A673 (cell line): ENCODE results near the gene IKBKE. TPM values are rescaled to one million over a fixed set of nuclear protein-coding genes. Genes with fewer than 3 reads are reported as not detected.

Source experiments
- BruUV-seq: library from RNA; stranded (reverse); fragments of 400-500 nt; replicated peaks from 2 replicates; lab custom pipeline; 2021; lab: Mats Ljungman, UMichigan
- CTCF ChIA-PET: fragments of 300-600 bp; sonication (Branson Sonifier 250); formaldehyde crosslinking; loops from one replicate; lab custom pipeline; 2022; ENCODE audit warnings: antibody characterized with exemption; lab: Charles Lee
- POLR2A ChIA-PET: fragments of 300-600 bp; sonication (Branson Sonifier 250); formaldehyde crosslinking; loops from one replicate; lab custom pipeline; 2022; ENCODE audit warnings: antibody characterized with exemption; ENCODE audit not compliant: low non-redundant PET; lab: Charles Lee
- DNase-seq: peaks from one replicate; pipeline ENCODE4 v3.0.0-alpha.2; 2015; ENCODE audit warnings: low spot score
- H3K27ac ChIP-seq: fragments of 200-600 bp; sonication (generic); 2 replicates; pipeline ENCODE4 v1.5.1; 2016; ENCODE audit warnings: mixed run types, low read depth, mild to moderate bottlenecking, mixed read lengths, antibody characterized with exemption, low read length; ENCODE audit not compliant: poor library complexity, severe bottlenecking
- H3K27me3 ChIP-seq: fragments of 200-600 bp; sonication (generic); replicated peaks from 2 replicates; pipeline ENCODE4 v1.6.1; 2017; ENCODE audit warnings: mixed run types, low read depth, mild to moderate bottlenecking, mixed read lengths, antibody characterized with exemption, low read length; ENCODE audit not compliant: insufficient read depth, poor library complexity
- H3K36me3 ChIP-seq: fragments of 200-600 bp; sonication (generic); 2 replicates; pipeline ENCODE4 v1.6.1; 2016; ENCODE audit warnings: mixed run types, mild to moderate bottlenecking, mixed read lengths, antibody characterized with exemption, low read length; ENCODE audit not compliant: insufficient read depth, poor library complexity, severe bottlenecking
- H3K4me1 ChIP-seq: fragments of 200-600 bp; sonication (generic); 2 replicates; pipeline ENCODE4 v1.6.1; 2017; ENCODE audit warnings: mixed run types, mild to moderate bottlenecking, mixed read lengths, antibody characterized with exemption, low read length; ENCODE audit not compliant: insufficient read depth, poor library complexity, severe bottlenecking
- H3K4me3 ChIP-seq: fragments of 200-600 bp; sonication (generic); 2 replicates; pipeline ENCODE4 v1.5.1; 2016; ENCODE audit warnings: low read depth, mixed run types, mild to moderate bottlenecking, mixed read lengths, low read length; ENCODE audit not compliant: poor library complexity, severe bottlenecking
- H3K9me3 ChIP-seq: fragments of 200-600 bp; sonication (generic); 2 replicates; pipeline ENCODE4 v1.6.1; 2016; ENCODE audit warnings: mixed run types, low read depth, mild to moderate bottlenecking, mixed read lengths, antibody characterized with exemption, low read length; ENCODE audit not compliant: poor library complexity, severe bottlenecking
- EZH2 ChIP-seq: fragments of 200-600 bp; sonication (generic); IDR thresholded peaks from 2 replicates; pipeline ENCODE4 v1.6.1; 2017; ENCODE audit warnings: borderline replicate concordance, low read depth, mild to moderate bottlenecking, mixed read lengths, antibody characterized with exemption, low read length; ENCODE audit not compliant: poor library complexity, severe bottlenecking
- intact Hi-C: fragments of 100-400 bp; cut with micrococcal nuclease; formaldehyde crosslinking; loops from one replicate; pipeline ENCODE4 v1.10.0; 2022; ENCODE audit not compliant: unreplicated experiment
- total RNA-seq: library from RNA; stranded (reverse); gene quantifications from 2 replicates; pipeline ENCODE4 v1.2.3, GENCODE V29; 2021
- TF ChIP-seq, protein P1 (sequence below): fragments of 300-800, 200-600 bp; sonication (generic); conservative IDR thresholded peaks from 2 replicates; pipeline ENCODE4 v1.5.1; 2017; ENCODE audit warnings: low read depth, mild to moderate bottlenecking, antibody characterized with exemption, low read length, moderate library complexity, mixed read lengths

Gene IKBKE
- total RNA-seq, 1 experiment from 2014 or later, result 2.9 TPM

DNA sequence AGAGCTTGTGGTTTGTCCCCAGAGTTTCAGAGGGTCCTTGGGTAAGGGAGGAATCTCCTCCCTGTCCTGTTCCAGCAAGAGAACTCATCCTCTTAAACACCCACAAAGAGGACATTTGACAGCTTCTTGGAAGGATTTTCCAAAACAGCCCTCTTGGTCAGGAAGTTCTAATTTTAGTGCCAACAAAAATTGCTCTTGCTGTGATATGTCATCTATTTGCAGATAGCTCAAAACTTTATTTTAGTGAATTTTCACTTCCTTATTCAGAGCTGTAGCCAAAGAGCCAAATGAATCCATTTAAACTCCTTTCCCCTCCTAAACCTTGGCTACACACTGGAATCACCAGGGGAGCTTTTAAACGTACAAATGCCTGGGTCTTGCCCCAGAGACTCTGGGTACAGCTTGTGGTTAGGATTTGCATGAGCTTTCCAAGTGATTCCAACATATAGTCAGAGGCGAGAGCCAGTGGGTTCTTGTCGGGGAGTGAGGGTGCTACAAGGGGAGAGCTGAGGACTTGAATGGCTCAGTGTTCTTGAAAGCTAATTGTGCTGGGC lies 25.3 kb downstream of the IKBKE start:
- no peak for DNase-seq
- Histone ChIP-seq H3K36me3 (no peaks in the 10 kb centered on the region), H3K4me3 (no peak overlapping the region), H3K27me3 (no peaks in the 10 kb centered on the region), H3K9me3 (no peaks in the 10 kb centered on the region), H3K4me1 (no peaks in the 10 kb centered on the region), H3K27ac (no peak overlapping the region)
- TF ChIP-seq EZH2, result no peak
- TF ChIP-seq, protein P1, sequence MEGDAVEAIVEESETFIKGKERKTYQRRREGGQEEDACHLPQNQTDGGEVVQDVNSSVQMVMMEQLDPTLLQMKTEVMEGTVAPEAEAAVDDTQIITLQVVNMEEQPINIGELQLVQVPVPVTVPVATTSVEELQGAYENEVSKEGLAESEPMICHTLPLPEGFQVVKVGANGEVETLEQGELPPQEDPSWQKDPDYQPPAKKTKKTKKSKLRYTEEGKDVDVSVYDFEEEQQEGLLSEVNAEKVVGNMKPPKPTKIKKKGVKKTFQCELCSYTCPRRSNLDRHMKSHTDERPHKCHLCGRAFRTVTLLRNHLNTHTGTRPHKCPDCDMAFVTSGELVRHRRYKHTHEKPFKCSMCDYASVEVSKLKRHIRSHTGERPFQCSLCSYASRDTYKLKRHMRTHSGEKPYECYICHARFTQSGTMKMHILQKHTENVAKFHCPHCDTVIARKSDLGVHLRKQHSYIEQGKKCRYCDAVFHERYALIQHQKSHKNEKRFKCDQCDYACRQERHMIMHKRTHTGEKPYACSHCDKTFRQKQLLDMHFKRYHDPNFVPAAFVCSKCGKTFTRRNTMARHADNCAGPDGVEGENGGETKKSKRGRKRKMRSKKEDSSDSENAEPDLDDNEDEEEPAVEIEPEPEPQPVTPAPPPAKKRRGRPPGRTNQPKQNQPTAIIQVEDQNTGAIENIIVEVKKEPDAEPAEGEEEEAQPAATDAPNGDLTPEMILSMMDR, result no peak
- intact Hi-C loops, result no loop called here
- POLR2A ChIA-PET, result no interaction called here
- CTCF ChIA-PET, result interaction anchor here (1.2 kb wide), 1 partner anchor 48 kb away, joined by 3 read pairs; no protein-coding TSS in a partner anchor
- BruUV-seq, result no TSS peak

DNA sequence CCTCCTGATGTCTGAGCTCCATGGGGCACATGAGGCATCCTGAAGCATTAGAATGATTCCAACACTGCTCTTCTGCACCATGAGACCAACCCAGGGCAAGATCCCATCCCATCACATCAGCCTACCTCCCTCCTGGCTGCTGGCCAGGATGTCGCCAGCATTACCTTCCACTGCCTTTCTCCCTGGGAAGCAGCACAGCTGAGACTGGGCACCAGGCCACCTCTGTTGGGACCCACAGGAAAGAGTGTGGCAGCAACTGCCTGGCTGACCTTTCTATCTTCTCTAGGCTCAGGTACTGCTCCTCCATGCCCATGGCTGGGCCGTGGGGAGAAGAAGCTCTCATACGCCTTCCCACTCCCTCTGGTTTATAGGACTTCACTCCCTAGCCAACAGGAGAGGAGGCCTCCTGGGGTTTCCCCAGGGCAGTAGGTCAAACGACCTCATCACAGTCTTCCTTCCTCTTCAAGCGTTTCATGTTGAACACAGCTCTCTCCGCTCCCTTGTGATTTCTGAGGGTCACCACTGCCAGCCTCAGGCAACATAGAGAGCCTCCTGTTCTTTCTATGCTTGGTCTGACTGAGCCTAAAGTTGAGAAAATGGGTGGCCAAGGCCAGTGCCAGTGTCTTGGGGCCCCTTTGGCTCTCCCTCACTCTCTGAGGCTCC lies 26.0 kb downstream of the IKBKE start:
- H3K27ac ChIP-seq, result no peak overlapping the region
- H3K4me3 ChIP-seq, result no peak overlapping the region
- H3K9me3 ChIP-seq, result no peaks in the 10 kb centered on the region
- no peaks in the 10 kb centered on the region for H3K36me3 ChIP-seq
- DNase-seq, result no peak
- intact Hi-C loops, result no loop called here
- CTCF ChIA-PET, result no interaction called here
- POLR2A ChIA-PET, result no interaction called here
- H3K27me3 ChIP-seq, result no peaks in the 10 kb centered on the region
- no TSS peak for BruUV-seq
- H3K4me1 ChIP-seq, result no peaks in the 10 kb centered on the region
- TF ChIP-seq EZH2, result no peak
- TF ChIP-seq, protein P1, result no peak

DNA sequence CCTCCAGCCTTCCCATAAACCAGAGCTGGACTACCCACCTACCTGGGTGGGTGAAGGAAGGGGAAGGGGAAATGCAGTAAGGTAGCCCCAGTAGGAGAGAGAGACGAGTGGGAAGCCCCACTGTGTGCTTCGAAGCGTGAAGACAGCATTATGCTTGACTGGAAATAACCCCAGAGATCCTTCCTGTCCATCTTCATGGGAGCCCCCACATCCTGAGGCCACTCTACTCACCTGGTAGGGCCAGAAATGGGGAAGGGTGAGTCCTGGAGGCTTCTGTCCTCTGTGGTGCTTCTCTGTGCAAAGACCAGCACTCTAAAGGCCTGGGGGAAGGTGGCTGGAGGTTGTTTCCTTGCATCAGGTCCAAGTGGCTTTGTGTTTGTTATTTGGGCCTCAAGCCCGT lies 27.1 kb downstream of the IKBKE start:
- intact Hi-C loops, result no loop called here
- Histone ChIP-seq H3K4me1 (no peaks in the 10 kb centered on the region), H3K9me3 (no peaks in the 10 kb centered on the region), H3K4me3 (no peak overlapping the region), H3K36me3 (no peaks in the 10 kb centered on the region), H3K27me3 (no peaks in the 10 kb centered on the region), H3K27ac (no peak overlapping the region)
- CTCF ChIA-PET, result no interaction called here
- TF ChIP-seq, protein P1, result no peak
- TF ChIP-seq EZH2, result no peak
- no peak for DNase-seq
- no TSS peak for BruUV-seq
- POLR2A ChIA-PET, result no interaction called here
